Ovary (tissue), 3 donors: ENCODE results near the gene GRIK5.

Experiments
- CTCF ChIP-seq, 3 donors: fragments of 450-650 bp in 2 of 3; fragments of 200-600 bp in 1 of 3; IDR thresholded peaks; one replicate each; pipeline versions ENCODE4 v1.5.1 to v1.8.0; 2016 to 2022; ENCODE audit warnings: antibody characterized with exemption in 3 of 3, mild to moderate bottlenecking in 1 of 3
- POLR2A ChIP-seq: fragments of 450-650 bp; IDR thresholded peaks from one replicate; pipeline ENCODE4 v1.6.1; 2017; ENCODE audit warnings: antibody characterized with exemption, mild to moderate bottlenecking, moderate library complexity
- donor health status: DM: no; HTN: no; CAD: no.

GRCh38 chr19:41999071-41999877, 70.7 kb downstream of the GRIK5 start:
- TF ChIP-seq POLR2A (no peak), CTCF (IDR thresholded peaks at IDR 0.05) (no peak)
